ENCODE results near the gene MAD1L1.

GRCh38 chr7:2015251-2015871 is 217.4 kb downstream of the MAD1L1 start:
- TF ChIP-seq CTCF (conservative IDR thresholded peaks at IDR 0.05; ENCODE audit: low read length) (no peak), EZH2phosphoT487 (IDR thresholded peaks at IDR 0.05; ENCODE audit: borderline replicate concordance, low read depth, low read length) (no peak)

All from OCI-LY7 (cell line).